Measurements from ENCODE around the gene BBOF1. TPM values are rescaled to one million over a fixed set of nuclear protein-coding genes. Genes with fewer than 3 reads are reported as not detected.
"Not testable (repeated sequence)": the region's sequence is repeated elsewhere in the genome, so short reads cannot be mapped to it uniquely, and the experiment has no call there.

The BBOF1 gene

GRCh38 chr14:74111395-74112216 is 92.5 kb downstream of the BBOF1 start:
- not testable (repeated sequence) for H4K91ac ChIP-seq (ENCODE audit: low read length); H3K79me1 ChIP-seq (replicated peaks; ENCODE audit: low read length, poor library complexity, severe bottlenecking); H3K4ac ChIP-seq (ENCODE audit: low read depth in 1 of 2, low read length in 2 of 2); H4K8ac ChIP-seq (ENCODE audit: low read length); H3K4me3 ChIP-seq (ENCODE audit: insufficient read depth in 1 of 2, low read depth in 1 of 2, low read length in 2 of 2); H2BK15ac ChIP-seq (ENCODE audit: low read depth, poor library complexity, severe bottlenecking); H2AFZ ChIP-seq (ENCODE audit: low read depth, low read length); H3K18ac ChIP-seq (ENCODE audit: low read depth in 1 of 2, low read length in 2 of 2); H3K27me3 ChIP-seq (ENCODE audit: control insufficient read depth in 1 of 2, insufficient read depth in 1 of 2, low read length in 2 of 2); H3K23ac ChIP-seq (ENCODE audit: low read length in 2 of 2); H3K9me3 ChIP-seq (ENCODE audit: control insufficient read depth, low read length); H2AK5ac ChIP-seq (ENCODE audit: low read length, severe bottlenecking); H3K4me2 ChIP-seq (ENCODE audit: low read length, poor library complexity, severe bottlenecking); H3K27ac ChIP-seq (ENCODE audit: low read length, poor library complexity, severe bottlenecking); H3K9ac ChIP-seq (ENCODE audit: low read length); H3K4me1 ChIP-seq (ENCODE audit: control insufficient read depth, insufficient read depth, low read depth, low read length); H2BK120ac ChIP-seq (ENCODE audit: low read depth, low read length); H3K14ac ChIP-seq (ENCODE audit: low read length in 2 of 2); H2BK5ac ChIP-seq (ENCODE audit: low read depth, low read length, poor library complexity, severe bottlenecking); H2BK12ac ChIP-seq (ENCODE audit: low read length in 2 of 2)
- 92% methylated on average over 11 of the region's 13 CpGs for WGBS
- peaks cover 2 to 15% of the 10 kb centered on the region in 2 experiments for H3K36me3 ChIP-seq (ENCODE audit: control insufficient read depth in 1 of 2, insufficient read depth in 2 of 2, low read depth in 1 of 2, low read length in 2 of 2)
- DNase-seq: peak; percentile 72

Small RNAs within 50 kb of the gene (small RNA-seq; reads per million reads assigned to genes)
- not detected for gene AC005480.2 (ENCODE audit: low read depth)

Measured in mesenchymal stem cell (in vitro differentiated cells and primary cell).